HG02798 (cell line): ENCODE data around the gene MAL.

ENCODE experiments used
- ATAC-seq: cut with Tn5 transposase; IDR thresholded peaks from one replicate; pipeline ENCODE4 v1.9.1; 2021; ENCODE audit warnings: mild to moderate bottlenecking; ENCODE audit not compliant: unreplicated experiment, poor library complexity

Gene MAL

DNA sequence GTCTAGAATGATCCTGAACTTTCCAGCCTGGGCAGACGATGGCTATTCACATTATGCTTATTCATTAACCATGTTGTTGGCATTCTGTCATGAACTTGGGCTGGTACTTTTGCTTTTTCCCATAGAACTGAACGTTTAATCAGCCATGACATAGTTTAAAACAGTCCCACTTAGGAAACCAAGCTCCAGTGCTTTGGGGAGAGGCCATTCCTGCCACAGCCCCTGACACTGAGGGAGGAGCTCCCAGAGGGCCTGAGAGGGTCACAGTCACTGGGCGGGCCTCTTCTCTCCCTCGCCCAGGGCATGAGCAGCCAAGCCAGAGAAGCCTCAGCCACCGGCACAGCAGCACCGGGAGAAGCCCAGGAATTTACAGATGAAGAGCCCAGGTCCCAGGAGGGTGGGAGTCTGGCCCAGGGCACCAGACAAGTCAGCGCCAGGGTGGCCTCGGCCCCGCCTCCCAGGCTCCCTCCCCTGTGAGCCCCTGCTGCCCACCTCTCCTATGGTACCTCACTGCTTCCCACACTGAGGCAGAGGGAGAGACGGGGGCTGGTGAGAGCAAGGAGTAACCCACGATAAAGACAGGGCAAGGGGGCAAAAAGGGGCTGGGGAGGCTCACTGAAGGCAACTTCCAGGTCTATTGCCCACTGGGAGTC lies 33.6 kb downstream of the MAL start:
- ATAC-seq = no peak

DNA sequence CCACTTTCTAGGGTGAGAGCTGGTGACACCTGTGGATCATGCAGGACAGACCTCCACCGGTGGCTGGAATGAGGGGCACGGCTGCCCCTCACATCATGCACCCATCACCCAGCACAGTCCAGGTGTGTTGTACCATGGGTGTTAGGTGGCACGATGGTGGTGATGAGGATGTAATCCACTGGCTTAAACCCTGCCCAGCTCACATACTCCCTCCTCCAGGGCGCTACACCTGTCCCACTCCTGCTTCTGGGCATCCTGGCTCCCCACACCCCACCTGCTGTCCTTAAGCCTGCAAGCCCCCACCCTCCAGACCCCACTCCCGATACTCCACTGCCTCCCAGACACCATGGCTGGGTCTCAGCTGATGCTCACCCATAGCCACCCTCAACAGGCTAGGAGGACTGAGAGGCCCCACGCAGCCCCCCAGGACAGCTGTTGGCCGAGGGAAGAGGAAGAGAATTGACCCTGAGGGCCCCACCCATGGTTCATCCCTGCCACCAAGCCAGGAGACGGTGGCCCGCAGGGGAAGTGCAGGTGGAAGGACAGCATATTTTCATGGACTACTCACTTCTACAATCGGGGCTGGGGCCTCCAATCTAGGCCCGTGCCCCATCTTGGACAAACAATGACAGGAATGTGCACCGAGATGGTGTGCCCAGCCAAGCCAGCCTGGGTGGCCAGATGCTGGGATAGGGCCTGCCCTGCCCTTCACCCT lies 34.3 kb downstream of the MAL start:
- no peak for ATAC-seq

DNA sequence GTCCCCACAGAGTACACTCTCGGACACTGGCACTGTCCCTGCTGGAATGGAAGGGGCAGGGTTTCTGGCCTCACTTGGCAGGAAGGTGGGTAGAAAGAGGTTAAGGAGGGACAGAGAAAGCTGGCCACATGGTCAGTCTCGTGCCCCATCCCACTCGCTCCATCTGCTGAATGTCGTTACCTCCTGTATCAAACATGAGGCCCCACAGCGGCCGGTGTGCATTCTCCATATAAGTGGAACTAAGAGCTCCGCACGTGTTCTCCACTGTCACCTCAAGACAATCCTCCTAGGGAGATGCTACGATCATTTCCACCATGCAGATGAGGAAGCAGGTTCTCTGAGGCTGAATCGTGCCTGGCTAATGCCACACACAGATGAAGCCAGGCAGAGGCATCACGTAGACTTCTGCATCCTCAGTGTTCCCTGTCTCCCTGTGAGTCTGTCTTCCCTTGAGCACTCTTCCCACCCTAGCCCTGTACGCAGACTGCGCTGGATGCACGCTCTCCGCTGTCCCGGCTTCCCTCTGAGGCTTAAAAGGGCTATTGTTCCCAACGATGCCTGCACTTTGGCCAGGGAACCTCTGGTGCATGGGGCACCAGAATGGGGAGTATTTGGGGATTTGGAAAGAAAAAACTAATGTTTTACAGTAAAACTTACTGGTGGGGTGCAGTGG lies 35.1 kb downstream of the MAL start:
- ATAC-seq = no peak

DNA sequence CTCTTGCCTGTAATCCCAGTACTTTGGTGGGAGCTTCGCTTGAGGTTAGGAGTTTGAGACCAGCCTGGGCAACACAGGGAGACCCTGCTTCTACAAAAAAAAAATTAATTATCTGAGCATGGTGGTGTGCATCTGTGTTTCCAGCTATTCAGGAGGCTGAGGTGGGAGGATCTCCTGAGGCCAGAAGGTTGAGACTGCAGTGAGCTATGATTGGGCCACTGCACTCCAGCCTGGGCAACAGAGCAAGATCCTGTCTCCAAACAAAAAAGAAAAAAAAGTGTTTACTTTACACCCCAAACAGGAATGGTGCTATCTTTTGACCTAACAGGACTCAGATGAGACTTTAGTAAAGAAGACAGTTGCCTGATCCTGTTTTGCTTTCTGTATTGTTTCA lies 35.6 kb downstream of the MAL start:
- no peak for ATAC-seq

DNA sequence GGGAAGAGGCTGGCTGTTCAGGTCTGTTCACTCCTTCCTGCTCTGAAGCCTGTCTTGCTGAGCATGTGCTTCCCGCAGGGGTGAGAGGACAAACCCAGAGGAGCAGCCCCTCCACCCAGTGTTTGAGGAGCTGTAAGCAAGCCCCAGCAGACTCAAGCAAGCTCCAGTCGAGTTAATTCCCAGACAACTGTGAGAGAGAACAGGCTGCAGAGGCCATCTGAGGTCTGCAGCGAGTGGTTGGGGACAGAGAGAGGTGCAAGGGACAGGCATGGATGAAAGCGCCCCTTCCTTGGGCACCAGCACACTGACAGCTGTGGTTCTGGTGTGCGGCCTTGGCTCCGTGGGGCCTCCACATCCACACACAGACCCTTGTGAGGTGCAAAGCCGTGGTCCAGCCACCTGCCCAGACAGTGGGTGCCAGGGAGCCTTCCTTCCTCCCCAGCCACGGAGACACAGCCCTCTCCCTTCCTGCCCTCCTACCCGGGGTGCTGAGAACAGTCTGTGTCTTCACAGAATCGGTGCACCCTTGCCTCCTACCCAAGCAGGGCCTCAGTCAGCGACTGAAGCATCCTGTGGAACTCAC lies 36.2 kb downstream of the MAL start:
- ATAC-seq = no peak

DNA sequence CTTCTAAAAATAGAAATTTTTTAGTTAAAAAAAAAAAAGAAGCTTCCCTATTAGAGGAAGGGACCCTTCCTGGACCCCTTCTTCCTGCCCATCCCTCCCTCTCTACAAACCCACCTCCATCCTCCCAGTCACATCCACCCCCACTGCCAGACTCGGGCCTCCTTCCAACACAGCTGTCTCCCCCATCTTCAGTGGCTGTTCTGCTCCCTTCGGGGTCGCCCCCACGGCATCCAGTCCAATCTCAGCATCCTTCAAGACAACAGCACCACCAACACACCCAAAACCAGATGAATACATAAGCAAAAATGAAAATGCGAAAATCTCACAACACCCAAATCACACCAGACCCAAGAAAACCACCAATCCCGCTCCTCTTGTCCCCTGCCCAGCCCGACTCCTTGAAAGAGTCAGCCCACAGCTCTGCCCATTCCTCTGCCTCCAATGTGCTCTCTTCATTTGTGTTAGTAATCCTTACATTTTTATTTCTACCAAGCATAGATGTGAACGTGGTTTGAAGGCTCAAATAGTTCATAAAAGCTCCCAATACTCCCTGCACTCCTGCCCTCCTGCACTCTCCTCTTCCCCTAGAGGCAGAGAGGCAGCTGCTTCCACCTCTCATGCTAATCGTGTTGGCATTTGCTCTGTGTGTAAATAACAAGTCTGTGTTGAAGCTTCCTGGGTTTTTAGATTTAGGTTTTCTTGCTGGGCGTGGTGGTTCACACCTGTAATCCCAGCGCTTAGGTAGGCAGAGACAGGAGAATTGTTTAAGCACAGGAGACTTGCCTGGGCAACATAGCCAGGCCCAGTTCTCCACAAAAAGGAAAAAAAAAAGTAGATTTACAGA lies 37.0 kb downstream of the MAL start:
- ATAC-seq = peak; percentile 17

DNA sequence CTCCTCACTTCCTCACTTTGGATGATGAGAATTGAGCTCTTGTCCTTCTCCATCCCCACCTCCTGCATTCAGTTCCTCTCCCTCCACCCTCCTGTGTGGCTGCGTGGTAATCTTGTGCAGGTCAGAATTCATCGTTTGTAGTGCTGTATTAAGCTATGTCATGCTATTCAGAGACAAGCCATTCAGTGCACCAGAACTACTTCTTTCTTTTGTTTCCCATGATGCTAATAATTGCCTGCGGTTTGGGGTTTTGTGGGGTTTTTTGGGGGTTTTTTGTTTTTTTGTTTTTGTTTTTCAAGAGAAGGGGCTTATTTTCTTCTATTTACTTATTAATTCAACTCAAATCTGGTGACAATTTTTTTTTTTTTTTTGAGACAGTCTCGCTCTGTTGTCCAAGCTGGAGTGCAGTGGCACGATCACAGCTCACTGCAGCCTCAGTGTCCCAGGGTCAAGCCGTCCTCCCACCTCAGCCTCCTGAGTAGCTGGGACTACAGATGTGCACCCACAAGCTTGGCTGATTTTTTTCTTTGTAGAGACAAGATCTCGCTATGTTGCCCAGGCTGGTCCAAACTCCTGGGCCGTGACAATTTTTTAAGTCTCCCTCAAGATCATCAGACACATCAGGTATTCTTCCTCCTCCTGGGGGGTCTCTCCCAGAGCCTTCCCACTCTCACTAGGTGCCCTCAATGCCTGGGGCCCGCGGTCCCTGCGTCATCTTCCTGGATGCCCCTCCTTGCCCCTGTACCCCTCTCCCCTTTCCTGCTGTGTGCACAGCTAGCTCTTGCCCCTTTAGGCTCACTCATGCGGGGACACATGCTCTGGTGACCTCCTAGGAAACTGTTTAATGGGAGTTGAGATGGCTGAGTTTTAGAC lies 37.8 kb downstream of the MAL start:
- peak; percentile 86 for ATAC-seq

DNA sequence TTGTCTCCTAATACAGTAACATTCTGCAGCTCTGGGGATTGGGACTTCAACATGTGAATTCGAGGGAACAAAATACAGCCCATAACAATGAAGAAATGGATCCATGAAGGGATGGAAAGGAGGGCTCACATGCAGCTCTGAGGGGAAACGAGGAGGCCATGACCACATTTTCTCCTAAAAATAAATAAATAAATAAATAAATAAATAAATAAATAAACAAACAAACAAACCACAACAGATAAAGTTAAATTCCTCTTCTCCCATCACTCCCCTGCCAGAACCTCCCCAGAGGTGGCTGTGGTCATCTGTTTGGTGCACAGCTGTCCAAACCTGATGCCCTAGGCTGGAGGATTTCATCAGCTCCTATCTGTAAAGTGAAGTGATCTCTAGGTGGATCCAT lies 42.7 kb downstream of the MAL start:
- ATAC-seq = no peak

DNA sequence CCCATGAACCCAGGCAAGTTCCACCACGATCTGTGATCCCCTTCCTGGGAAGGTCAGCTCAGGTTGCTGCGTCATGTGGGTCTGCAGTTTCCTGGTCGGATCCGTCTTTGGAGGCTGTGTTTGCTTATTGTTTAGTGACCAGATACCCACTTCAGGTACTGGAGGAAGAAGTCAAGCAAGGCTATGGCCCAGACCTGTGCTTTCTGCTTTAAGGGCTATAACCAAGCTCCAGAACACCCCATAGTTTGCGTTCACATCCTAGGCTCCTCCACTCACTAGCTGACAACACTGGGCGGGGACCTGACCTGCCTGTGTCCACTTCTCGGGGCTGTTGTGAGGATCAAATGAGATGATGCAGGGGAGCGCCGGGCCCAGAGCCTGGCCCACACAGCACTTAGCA lies 44.0 kb downstream of the MAL start:
- no peak for ATAC-seq

DNA sequence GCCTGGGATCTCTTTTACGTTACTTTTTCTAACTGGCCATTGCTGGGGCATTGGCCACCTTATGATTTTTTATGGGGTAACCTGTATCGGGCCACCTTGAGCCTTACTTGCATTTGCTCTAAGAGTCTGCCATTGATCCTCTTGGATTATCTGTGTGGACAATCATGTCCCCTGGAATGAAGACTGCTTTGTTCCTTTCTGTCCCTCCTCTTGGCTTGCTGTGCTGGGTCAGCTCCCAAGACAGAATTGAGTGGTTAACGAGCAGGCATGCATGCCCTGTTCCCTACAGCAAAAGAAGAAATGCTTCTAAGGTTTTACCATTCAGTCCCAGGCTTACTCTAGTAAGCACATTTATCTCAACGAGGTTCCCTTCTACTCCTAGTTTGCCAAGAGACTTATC lies 46.3 kb downstream of the MAL start:
- no peak for ATAC-seq

DNA sequence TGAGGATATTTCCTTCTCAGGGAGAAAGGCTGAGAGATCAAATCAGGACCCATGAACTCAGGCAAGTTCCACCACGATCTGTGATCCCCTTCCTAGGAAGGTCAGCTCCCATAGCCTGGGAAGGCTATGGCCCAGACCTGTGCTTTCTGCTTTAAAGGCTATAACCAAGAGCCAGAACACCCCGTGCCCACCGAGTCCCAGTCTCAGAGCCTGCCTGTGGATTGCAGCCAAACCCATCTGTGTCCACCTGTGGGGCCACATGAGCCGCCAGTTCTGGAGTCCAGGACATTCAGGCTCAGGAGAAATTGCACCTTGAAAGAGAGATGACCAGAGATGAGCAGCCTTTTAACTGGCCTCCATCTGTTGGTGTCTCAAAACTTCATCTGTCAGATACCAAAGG lies 46.9 kb downstream of the MAL start:
- ATAC-seq = no peak

DNA sequence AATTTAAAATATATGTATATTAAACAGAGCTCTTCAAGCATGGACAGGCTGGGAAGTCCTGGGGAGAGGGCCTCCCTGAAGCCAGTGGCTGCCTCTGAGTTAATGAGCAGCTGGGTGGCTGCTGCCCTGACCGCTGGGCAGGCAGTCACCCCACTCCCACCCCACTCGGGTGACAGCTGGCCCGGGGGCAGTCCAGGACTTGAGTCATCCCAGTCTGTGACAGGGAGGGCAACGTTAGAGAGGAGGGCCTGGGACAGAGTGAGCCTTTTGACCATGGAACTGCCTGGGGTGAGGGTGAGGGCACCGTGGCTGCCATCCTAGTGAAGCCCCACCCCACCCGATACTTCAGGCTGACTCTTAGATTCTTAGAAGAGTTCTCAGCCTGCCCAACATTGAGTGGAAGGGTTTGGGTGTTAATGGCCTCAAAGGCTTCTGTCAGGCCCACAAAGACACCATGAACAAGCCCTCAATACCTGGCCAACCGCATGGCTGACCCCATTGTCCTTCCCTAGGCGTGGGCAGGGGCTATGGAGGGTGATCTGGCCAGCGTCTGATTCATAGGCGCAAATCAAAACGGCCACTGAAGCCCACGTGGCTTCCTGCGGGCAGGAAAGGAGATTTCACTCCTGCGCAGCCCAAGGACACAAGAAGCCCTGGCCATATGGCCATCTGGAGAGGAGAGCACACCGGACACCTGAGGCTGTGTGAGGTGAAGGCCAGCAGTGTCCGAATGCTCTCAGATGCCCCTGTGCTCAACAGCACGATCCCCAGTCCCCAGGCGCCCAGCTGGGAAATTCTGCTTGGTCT lies 48.6 kb downstream of the MAL start:
- no peak for ATAC-seq

DNA sequence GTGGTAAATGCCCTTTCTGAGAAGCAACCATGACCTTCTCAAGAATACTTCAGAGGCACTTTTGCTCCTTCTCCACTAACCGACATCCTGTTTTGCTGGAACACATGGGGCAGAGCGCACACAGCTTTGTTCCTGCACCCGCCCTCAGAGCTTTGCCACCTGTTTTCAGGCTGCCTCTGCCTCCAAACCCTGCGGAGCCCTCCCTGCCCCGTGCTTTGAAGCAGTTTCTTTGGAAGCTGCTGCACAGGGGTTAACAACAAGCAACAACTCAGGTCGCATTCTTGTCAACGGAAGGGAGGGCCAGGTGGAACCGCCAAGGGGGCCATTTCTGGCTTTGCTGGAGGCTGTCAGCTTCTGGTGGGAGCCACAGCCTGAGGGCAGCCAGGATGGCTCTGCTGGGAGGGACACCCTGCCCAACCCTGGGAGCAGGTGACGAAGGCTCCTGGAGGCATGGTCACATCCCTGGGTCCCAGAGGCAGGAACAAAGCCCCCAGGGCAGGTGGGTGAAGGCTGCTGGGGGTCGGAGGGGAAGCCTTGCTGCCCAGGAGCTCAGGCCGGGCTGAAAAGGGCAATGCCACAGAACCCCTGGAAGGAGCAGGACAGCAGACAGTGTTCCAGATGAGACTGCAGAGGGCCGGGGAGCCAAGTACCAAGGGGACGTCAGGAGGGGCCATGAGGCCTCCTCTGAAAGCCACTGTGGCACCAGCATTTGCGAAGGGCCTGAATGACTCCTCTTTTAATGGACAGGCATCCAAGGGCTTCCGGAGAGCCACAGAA lies 49.3 kb downstream of the MAL start:
- no peak for ATAC-seq

DNA sequence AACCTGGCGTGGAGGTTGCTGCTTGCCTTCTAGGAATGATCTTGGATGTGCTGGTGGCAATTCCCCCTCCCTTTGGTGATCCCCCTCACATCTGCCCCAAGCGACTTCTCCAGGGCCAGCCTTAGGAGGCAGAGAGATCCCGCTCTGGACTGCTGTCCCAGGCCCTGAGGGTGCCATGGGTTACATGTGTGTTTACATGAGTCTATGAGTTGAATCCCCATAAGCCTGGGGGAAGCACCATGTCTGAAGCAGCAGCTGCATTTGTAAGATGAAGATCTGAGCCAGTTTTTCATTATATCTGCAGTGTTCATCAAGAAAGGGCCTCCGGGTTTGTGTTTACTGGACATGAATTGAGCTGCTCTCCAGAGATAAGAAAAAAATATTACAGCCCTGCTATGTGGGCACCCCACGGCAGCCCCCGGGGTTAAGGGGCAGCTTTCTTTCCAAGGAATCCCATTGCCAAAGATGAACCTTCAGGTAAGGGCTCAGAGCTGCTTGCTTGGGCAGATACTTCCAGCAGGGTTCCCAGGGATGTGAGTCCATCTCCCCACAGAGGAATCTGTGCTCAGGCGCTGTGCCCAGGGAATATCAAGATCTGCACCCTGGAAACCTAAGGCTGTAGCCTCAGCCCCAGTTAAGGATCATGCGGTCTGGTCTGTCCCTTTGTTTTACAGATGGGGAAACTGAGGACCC lies 50.1 kb downstream of the MAL start:
- no peak for ATAC-seq

DNA sequence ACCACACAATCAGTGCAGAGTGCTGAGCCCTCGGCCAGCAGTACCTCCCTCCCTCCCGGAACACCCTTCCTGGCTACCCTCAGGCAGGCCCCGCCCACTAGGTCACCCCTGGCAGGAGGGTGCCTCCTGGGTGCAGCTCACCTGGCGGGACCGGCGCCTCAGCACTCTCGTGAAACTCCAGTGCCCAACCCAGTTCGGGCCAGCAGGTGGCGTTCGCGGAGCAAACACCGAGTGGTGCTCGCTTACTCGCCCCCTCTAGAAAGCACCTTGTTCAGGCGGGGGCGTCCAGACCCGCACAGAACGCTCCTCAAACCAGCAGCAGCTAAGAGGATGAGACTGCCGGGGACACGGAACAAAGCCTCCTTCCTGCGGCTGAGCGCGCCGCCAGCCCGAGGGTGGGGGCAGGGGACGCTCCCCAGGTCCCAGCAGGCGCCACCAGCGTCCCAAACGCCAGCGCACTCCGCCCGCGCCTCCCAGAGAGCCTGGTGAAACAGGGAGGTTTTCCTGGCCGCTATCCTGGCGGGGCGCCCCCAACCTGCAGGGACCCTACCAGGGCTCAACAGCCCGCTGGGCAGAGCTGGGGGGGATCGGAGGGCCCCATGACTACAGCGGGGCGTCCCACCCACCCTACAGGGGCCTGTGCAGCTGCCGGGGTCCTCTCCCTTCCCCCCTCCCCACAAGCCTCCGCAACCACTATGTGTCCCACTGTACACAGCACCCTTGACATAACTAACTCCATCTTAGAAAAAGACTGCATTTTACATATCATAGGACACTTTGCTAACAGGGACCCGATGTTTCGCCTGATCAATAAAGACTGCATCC lies 51.4 kb downstream of the MAL start:
- ATAC-seq = peak; percentile 82

DNA sequence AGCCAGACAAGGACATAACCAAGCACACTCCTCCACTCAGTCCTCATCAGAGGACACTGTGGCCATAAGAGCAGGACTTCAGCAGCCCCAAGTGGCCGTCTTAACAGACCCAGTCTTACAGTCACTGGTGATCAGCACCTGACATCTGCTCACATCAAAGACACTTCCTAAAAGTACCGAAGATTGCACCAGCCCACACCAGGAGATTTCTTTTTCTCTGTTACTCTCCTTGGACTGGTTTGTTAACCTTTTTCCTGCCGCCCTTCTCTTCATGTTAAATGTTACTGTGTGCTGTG lies 52.0 kb downstream of the MAL start:
- no peak for ATAC-seq
